HG03175 (cell line): Measurements from ENCODE around the gene TRRAP.

Experiments
- ATAC-seq: cut with Tn5 transposase; IDR thresholded peaks from one replicate; pipeline ENCODE4 v1.9.1; 2021; ENCODE audit warnings: mild to moderate bottlenecking, moderate library complexity; ENCODE audit not compliant: unreplicated experiment

Gene TRRAP

DNA sequence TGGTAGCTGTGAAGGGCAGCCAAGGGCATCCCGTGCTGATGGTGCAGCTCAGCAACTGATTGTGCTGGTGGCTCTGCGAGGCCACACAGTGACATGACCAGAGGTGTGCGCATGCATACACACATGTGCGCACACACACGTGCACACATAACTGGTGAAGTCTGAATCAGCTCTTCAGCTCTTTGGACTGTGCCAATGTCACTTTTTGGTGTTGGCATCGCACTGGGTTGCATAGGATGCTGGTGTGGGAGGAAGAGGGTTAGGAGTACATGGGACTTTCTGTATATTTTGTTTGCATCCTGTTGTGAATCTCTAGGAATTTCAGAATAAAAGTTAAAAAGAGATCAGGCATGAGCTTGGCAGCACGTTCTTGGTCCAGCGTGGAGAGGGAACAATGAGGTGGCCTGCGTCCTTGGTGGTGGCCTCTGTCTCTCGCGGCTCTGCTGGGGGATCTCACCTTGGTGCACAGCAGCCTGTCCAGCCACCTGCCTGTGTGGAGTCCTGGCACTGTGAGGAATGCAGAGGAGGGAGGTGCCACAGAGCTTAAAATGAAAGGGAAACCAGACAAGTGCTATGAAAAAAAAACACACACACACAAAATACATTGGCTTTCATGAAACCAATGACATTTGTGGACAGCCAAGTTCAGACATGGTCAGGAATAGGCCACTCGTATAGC lies 124.0 kb downstream of the TRRAP start:
- no peak for ATAC-seq

DNA sequence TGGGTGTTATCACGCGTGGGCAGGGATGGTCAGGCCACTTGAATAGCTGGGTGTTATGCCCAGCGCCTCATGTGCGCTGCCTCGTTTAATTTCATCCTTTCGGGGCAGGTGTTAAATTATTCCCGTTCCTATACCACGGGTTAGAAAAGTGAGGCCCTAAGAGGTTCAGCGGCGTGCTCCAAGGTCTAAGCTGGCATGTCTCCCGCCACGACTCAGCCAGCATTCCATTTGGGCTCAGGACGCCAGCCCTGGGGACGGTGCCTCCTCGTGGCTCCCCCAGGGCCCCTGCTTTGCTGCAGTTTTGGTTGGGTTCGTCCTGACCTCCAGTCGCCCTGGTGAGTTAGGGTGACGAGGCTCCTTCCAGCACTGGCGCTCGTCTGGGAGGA lies 124.5 kb downstream of the TRRAP start:
- no peak for ATAC-seq

- ATAC-seq = no peak
Observed at GRCh38 chr7:99003419-99003818, 125.1 kb downstream of the TRRAP start.

- ATAC-seq = no peak
Observed at GRCh38 chr7:99004216-99004615, 125.9 kb downstream of the TRRAP start.

DNA sequence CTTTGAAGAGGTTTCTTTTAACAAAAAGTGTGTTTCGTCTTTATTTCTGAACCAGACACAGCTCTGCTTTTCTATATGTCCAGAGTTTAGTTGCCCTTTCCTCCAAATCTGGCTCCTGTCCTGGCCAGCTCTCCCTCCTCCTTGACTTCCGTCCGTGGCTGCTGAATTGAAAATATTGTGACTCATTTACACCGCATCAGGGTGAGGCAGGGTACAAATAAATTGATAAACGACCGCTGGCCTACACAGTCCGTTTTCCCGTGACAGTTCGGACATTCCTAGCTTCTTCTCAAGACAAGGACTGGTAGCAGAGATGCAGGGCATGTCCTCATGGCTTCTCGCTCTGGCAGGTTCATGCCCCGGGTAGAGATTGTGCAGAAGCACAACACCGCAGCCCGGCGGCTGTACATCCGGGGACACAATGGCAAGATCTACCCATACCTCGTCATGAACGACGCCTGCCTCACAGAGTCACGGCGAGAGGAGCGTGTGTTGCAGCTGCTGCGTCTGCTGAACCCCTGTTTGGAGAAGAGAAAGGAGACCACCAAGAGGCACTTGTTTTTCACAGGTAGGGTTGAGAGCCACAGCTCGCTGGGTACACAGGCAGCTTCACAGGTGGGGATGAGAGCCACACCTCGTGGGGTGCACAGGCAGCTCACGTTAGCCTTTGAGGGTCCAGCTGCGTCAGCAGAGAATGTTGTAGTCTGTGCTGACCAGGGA lies 126.6 kb downstream of the TRRAP start:
- ATAC-seq = no peak

GRCh38 chr7:99005776-99006175 lies 127.4 kb downstream of the TRRAP start:
- no peak for ATAC-seq

- no peak for ATAC-seq
Observed at GRCh38 chr7:99006739-99007424, 128.6 kb downstream of the TRRAP start.

DNA sequence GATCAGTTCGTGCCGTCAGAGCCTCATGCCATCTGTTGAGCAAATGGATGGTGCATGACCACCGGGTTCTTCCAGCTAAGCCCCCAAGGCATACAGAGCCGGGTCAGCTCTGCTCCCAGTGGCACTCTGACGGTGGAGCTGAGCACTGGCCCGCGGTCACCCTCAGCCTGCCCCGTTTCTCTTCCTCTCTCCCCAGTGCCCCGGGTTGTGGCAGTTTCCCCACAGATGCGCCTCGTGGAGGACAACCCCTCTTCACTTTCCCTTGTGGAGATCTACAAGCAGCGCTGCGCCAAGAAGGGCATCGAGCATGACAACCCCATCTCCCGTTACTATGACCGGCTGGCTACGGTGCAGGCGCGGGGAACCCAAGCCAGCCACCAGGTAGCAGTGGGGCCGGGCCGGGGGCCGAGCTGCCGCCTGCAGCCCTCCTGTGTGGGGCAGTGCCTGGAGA lies 129.9 kb downstream of the TRRAP start:
- ATAC-seq = no peak

DNA sequence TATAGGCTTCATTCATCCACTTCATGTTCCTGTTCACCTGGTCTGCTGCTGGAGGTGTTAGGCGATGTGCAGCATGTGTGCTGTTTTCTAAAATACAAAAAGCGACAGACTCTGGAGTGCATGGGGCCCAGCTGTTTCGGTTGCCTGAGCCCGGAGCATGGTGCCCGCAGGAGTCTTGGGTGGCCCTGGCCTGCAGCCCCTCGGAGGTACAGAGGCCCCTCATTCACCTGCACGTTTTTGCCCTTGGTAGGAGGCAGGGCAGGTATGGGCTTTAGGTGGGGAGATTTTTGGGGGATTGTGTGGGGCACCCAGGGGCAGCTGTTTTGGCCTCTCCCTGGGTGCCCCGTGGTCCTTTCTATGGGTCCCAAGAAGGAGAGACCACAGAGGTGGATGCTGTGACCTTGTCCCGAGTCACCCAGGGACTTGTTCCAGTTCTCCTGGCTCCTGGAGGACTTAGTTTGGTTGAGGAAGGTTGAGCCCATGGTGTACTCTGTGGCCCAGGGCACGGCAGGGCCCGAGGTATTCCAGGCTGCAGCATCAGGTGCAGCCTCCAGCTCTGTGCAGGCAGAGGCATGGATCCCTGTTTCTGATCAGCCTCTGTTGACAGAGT lies 130.7 kb downstream of the TRRAP start:
- ATAC-seq = no peak

DNA sequence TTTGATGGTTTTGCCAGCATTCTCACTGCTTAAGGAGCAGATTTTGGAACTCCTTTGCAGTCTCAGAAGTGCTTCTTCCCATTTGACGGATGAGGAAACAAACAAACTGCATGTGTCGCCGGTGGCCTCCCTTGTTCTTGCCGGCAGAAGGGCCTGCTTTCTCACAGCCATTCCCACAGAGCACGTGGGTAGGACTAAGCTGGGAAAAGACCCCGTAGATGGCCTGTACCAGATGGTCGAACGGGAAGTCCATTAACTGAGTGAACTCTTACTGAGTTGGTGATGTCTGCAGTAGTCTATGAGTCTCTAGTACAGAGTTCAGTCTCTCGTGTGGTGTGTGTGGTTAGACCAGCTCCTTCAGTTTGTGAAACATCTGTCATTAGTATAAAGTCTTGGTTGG lies 131.9 kb downstream of the TRRAP start:
- no peak for ATAC-seq

DNA sequence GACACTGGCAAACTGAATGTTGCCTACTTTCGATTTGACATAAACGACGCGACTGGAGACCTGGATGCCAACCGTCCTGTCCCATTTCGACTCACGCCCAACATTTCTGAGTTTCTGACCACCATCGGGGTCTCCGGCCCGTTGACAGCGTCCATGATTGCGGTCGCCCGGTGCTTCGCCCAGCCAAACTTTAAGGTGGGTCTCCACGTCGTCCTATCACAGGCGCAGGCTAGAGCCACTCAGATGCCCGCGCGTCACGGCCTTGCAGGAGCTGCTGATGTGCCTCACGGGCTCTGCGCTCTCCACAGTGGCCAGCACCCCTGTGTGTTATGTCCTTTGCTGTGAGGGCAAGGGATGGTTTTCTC lies 133.0 kb downstream of the TRRAP start:
- no peak for ATAC-seq

DNA sequence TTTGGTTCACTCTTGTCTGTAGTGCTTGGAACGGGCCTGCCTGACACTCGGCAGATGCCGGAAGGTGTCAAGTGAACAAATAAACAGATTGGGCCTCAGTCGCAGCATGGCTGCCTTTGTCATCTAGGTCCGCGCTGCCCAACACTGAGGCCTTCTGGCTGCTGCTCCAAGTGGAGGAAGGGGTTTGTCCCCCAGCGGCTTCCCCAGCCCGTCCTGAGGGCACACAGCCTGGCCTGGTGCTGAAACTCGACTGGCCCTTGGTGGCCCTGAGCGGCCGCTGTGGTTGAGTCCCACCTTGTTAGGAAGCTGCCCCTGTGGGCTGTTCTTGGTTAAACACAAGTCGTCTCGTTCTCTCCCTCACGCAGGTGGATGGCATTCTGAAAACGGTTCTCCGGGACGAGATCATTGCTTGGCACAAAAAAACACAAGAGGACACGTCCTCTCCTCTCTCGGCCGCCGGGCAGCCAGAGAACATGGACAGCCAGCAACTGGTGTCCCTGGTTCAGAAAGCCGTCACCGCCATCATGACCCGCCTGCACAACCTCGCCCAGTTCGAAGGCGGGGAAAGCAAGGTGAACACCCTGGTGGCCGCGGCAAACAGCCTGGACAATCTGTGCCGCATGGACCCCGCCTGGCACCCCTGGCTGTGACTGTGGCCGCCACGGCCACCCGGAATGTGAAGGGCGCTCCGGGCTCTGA lies 133.5 kb downstream of the TRRAP start:
- ATAC-seq = no peak

GRCh38 chr7:99012722-99013121 lies 134.4 kb downstream of the TRRAP start:
- ATAC-seq = no peak

DNA sequence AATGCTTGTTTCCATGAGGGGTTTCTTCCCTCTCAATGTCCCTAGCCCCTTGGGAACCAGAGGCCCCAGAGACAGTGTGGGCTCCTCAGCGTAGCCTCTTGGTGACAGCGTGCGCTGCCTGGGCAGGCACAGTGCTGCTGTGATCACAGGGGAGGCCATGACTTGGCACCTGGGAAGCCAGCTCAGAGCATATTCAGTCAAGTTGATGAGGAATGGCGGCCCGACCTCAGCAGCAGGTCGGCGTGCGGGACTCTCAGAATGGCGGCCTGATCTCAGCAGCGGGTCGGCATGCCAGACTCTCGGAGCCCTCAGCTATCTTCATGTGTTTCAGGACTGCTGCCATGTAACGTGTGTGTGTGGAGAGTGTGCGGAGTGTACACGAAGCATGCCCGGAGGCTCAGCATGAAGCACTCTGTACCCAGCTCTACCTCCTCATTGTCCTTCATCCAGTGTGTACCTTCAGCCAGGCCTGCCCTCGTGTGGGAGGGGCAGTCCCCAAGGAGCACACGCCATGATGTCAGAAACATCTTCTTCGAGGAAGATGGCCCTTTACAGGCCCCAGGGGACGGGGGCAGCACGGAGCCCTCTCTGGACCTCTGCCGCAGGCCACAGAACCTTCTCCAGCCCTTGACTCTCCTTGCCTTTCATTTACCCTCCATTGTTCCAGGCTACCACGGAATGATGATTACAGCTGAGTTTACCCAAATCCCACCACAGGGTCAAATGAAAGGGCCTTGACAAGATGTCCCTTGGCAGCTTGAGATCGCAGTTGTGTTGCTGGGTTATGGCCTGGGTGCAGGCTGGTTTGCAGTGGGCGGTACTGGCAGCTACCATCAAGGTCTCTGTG lies 135.2 kb downstream of the TRRAP start:
- ATAC-seq = no peak

- ATAC-seq = no peak
Observed at GRCh38 chr7:99014113-99014985, 136.0 kb downstream of the TRRAP start.

GRCh38 chr7:99016196-99016595 lies 137.9 kb downstream of the TRRAP start:
- ATAC-seq = no peak

DNA sequence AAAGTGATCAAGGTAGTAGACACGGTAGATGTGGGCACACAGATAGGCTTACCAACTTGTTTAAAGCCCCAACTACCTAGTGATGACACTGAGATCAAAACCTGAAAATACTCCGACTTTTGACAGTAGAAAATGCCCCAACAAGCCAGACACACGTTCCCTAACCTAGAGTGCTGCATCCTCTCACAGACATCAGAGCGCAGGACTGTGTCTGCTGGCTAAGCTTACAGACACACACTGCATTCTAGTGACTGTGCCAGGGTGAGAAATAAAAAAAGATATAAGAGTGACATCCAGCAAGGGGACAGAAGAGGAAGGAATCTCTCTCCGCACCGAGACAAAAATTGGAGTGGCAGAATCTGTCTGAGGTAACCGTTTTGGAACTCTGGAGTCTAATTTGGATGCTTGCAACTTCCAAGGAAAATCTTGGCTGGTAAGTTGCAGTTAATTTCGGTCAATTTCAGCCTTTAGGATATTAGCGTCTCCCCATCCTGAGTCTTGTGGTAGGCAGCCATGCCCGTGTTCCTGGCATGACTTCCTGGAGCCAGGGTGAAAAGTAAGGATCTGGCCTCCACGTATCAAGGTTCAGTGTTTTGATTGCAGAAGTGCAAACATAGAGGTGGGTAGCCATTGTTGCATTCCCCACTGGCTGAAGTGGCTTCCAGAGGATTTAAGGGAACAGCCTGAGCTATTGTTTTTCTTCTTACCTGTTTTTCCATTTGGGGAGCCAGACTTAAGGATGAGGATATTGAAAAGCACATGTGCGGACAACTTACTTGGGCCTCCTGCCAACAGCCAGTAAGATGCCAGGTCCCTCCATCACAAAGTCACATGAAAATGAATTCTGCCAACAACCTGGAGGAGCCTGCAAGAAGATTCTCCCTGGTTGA lies 141.4 kb downstream of the TRRAP start:
- ATAC-seq = no peak

GRCh38 chr7:99020413-99020715 lies 142.0 kb downstream of the TRRAP start:
- ATAC-seq = no peak
